Stimulated activated CD4-positive, alpha-beta T cell treated with anti-CD3 and anti-CD28 coated beads, TNF-alpha, amount 100 ng/mL, for 24 hours (primary cell): ENCODE data around the gene LARGE1.
A peak's percentile ranks its signal among the peaks of the same experiment; 100 is the strongest.

Experiments used
- DNase-seq, 3 experiments: peaks; one replicate each; pipeline ENCODE4 v3.0.0-alpha.2; 2020; ENCODE audit warnings: low read depth in 3 of 3

LARGE1 gene

DNA sequence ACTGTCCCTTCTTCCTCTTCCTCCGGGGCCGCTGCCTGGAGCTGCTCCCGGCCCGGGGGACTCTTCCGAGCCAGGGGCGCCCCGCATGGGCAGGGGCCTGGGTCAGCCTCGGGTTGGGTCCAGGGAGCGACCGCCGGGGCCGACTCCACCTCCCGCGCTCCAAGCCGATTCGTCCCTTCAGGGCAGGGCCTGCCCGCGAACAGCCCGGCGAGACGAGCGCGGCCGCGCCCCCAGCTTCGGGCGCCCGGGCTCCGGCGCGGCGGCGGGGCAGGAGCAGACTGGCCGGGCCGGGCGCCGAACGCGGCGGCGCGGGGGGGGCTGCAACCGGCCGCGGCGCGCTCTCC, at the start of gene LARGE1:
Gene LARGE1 (minus strand): TSS at position 280 of the 344 bp plus-strand sequence.
- DNase-seq = no peak

DNA sequence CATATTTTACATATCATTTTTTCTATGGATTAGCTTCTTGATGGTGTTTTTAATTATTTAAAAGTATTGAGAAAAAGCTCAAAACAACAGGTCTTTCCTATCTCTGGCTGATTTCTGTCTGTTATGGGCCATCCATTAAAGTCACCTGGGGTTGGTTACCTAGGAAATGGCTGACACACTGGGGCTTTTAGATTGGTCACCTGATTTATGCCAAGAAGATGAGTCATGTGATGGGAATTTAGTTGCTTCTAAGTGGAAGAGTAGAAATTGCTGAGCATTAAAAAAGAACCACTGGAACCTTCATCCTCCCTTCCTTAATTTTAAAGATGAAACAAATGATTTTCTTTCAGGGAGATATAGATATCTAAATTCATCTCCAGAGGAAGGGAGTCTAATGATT, 48.8 kb upstream of the LARGE1 start:
- DNase-seq = no peak

DNA sequence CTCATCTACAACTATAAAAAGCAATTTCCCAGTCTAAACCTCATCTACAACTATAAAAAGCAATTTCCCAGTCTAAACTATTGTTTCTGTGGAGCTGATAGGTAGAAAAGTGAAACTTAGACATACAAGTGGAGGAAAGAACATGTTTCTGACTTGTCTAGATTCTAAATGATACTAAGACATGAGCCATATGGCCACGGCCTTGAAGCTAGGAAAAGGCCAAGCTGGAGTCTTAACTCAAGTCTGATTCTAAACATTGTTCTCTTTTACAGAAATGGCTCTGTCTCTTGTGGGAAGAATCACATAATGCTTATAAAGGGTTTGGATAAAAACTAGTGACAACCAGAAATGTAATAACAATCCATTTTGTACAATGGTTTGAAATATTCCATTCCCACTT, 43.8 kb upstream of the LARGE1 start:
- DNase-seq = no peak

DNA sequence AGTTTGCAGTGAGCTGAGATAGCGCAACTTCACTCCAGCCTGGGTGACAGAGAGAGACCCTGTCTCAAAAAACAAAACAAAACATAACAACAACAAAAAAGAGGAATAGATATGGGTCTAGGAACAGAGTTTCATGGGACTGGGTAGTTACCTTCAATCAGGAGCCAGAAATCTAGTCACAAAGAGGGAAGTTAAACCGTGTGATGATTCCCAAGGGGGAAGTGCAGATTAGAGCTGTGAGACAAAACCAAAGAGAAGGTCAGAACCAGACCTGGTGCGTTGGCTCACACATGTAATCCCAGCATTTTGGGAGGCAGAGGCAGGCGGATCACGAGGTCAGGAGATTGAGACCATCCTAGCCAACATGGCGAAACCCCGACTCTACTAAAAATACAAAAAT, 42.1 kb upstream of the LARGE1 start:
- DNase-seq = no peak

DNA sequence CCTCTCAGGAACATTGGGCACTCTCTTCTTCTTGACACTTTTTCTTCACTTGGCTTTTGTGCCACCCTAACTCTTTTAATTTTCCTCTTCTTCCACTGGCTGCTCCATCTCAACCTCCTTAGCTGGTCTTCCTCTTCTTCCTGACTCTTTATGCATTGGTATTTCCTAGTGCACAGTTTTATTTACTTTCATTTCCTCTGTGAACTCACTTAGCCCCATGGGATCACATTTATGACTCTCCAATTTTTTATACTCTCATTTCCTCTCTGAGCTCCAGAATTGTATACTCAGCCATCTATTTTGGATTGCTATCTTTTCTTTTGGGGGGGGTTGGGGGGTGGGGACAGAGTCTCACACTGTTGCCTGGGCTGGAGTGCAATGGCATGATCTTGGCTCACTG, 38.5 kb upstream of the LARGE1 start:
- no peak for DNase-seq

DNA sequence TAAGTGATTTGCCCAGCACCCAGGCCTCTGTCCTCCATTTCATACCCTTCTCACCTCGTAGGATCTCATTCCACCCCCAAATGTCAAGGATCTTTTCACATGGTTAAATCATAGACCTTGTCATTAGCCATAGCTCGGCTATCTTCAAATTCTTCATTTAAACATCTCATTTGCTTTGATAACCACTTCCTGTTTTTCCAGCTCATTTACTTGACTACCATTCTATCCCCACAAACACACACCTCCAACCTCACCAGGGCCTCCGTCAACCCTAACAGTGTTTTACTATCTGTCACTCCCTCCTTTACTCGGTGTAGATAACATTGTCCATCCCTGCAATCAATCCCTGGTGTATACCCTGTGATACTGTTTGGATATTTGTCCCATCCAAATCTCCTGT, 36.8 kb upstream of the LARGE1 start:
- DNase-seq = no peak

DNA sequence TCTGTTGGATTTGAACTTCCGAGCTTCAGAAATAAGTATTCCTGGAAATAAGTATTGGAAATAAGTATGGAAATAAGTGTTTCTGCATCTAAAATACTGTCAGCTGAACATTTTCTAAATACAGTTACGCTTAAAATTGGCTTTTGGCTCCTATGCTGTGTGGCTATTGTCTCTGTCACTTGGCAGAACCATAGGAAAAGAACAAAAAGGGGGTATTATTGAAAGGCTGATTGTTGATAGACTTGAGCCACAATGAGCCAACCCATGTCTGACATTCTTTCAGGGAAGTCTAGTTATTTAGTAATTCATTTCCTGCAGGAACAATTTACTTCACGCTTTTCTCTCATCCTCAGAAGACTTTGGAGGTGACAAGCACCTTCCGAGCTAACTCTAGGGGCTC, 32.5 kb upstream of the LARGE1 start:
- DNase-seq = no peak

DNA sequence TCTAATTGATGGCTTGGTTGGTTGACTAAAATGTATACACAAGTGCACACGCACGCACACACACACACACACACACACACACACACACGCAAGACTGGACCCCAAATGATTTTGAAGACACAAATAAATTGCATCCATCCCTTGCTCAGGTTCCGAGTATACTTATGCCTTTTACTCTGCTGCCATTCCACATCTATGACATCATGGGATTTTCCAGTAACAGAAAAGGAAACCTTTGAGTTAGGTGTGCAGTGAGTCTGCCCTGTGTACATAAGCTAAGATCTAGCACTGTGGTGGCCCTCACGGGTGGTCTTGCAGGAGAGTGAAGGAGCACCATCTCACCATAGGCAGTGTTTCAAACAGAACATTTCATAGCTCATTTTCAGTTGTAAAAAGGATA, 20.5 kb upstream of the LARGE1 start:
- no peak for DNase-seq

DNA sequence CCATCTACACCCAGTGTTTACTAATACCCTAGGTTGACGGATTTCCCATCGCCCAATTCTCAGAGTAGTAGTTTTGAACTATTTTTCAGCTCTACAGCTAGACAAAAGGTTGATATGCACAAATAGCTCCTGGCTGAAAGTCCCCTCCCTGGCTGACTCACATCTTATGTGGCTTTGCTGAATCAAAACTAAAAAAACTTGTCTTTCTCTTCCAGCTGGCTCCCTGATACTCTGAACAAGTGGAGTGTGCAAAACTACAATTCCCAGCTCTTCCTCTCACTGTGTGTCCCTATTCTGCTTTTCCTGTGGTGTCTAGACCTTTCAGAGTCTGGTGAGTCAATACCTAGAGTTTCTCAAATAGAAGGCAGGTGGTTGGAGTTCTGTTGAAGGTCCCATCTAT, 12.7 kb upstream of the LARGE1 start:
- DNase-seq = no peak

DNA sequence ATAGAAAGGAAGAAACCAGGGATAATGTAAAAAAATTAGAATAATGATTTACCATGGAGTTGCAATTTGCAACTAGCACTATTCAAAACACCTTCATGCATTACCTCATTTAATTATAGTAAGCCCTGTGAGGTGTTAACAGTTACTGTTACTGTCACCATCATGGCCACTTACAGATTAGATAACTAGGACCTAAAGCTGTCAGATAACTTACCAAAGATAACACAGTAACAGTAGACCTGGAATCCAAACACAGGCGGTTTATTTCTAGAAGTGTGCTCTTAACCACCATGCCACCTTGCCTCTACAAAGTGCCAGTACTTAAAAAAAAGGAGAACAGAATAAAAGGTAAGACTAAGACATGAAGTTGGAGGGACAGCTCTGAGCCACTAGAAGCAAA, 11.1 kb upstream of the LARGE1 start:
- no peak for DNase-seq

DNA sequence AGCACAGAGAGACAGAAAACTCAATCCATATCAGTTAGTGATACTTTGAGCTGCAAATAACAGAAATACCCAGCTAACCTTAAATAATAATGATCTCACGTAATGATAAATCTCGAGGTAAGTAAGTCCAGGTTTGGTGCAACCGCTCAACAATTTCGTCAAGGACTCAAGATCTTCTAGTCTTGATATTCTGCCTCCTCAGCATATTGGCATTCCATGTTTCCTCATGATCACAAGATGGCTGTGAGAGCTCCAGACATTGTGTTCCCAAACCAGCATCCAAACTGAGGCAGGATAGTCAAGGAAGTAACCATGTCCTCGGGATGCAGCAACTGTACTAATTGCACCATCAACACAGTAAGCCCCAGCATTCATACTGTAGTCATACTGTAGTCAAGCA, 7.5 kb upstream of the LARGE1 start:
- DNase-seq = no peak

DNA sequence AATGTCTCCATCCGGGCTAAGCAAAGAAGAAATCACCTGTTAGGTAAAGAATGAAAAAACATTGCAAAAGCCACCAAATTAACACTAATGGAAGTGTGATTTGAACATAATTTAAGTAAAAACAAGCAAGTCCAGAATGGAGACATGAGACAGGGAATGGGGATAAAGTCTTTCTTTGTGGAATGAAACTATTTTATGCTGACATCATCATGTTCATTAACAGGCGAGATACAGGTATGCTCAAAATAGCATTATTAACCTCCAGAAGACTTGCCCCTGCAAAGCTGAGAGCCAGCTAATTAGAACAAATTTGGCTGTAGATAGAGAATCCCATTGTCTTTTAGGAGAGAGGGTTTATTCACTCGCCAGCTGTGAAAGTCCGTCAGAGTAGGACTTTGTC, 4.9 kb upstream of the LARGE1 start:
- DNase-seq = no peak

DNA sequence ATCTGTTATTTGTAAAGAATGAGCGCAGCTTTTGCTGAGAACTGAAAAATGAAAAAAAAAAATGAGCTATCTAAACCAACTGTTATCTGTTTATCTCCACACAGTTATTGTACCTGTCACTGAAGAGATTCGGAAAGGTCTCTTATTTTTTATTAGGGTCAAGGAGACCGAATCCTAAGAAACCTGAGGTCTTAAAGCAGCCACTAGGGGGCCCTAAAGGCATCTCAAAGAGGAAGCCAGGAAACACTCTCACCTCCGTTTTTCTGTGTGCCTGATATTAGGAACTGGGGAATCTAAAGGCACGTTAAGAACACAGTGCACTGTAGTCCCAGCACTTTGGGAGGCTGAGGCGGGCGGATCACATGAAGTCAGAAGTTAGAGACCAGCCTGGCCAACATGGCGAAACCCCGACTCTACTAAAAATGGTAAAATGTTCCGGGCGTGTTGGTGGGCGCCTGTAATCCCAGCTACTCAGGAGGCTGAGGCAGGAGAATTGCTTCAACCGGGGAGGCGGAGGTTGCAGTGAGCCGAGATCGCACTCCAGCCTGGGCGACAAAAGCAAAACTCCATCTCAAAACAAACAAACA, 3.5 kb upstream of the LARGE1 start:
- DNase-seq = peak in 1 of 3 experiments; percentile 7

DNA sequence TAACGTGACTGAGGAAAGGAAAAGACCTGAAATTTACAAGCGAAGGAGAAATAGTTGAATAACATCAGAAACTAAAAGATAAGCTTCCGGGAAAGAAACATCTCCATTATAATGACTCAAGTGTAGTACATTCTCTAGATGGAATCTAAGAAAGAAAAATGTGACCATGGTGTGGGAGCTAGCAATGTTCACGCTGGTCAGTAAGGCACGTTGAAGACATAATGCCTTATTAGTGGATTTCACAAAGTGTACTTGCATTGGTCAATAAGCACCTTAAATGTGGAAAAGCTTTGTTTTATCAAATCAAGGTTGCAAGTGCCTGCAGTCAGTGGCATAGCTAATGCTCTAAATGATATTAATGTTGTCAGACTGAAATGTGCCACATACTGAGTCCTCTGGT, 2.8 kb upstream of the LARGE1 start:
- DNase-seq = no peak

DNA sequence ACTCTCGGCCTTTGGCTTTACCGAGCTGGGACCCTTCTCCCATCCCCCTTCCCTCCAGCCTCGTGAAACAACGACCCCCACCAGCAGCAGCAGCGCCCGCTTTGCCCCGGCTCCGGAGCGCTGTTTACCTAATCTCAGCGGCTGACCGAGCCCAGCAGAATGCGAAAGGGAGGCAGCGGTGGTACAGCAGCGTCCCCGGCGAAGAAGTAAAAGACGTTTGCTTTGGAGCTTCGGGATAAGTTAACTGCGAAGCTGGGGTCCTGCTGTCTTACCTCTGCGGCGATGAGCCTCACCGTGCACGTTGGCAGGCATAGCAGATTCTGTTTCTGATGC, 2.0 kb upstream of the LARGE1 start:
- DNase-seq = peak in 1 of 3 experiments; percentile 1

DNA sequence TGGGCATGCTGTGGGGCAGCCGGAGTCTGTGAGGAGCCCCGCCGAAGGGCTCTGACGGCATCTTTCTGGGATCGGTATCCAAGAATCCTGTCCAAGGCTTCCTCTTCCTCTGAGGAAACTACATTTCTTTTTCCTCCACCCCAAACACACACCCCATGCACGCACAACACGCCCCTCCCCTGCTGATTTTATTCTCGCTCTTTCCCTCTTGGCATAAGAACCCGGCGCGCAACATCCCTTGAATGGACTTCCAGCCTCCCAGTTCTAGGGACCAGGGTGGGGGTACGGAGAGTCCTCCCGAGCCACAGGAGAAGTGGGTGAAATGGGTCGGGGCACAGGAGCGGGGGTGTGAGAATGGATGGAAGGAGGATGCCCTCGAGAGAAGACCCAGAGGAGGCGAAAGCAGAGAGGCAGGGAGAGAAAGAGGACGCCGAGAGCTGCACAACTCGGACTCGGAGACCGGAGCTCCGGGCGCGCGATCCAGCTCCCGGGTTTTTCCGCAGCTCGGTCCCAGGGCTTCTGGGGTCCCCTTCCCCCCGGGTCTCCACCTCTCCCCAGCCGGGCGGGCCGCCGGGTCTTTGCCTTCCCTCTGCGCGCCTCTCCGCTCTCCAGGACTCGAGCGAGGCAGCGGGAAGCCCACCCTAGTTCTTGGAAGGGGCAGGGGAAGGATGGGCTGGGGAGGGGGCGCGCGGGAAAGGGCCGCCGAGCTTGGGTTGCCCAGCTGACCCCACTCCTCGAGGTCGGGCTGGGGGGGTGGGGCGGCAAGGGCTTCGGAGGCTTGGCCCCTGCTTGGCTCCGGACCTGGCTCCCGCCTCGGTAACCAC, 1.5 kb upstream of the LARGE1 start:
- DNase-seq = peak in 1 of 3 experiments; percentile 20

DNA sequence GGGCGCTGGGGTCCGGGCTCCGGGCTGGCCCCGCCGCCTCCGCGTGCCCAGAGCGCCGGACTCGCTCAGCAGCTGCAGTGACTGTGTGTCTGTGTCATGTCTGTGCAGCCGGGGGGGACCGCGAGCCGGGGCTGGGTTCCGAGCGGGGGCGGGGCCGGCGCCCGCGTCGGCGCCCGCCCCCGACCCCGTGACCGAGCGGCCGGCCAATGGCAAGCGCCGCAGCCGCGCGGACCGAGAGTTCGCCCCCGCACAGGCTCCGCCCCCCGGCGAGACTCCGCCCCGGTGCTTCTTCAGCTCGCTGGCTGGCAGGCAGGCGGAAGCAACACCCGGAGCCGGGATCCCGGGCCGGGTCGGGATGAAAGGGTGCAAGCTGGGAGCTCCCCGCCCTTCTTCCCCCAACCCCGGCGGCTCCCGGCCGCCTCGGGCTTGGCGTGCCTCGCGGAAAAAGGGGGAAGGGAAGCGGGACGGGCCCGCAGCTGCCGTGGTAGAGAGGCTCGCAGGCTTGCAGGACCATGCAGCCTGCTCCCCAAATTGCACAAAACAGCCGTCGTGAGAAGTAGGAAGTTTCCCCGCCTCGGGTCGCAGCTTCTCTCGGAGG, 750 bp upstream of the LARGE1 start:
- DNase-seq = peak; percentile 69 to 93 (median 87)

DNA sequence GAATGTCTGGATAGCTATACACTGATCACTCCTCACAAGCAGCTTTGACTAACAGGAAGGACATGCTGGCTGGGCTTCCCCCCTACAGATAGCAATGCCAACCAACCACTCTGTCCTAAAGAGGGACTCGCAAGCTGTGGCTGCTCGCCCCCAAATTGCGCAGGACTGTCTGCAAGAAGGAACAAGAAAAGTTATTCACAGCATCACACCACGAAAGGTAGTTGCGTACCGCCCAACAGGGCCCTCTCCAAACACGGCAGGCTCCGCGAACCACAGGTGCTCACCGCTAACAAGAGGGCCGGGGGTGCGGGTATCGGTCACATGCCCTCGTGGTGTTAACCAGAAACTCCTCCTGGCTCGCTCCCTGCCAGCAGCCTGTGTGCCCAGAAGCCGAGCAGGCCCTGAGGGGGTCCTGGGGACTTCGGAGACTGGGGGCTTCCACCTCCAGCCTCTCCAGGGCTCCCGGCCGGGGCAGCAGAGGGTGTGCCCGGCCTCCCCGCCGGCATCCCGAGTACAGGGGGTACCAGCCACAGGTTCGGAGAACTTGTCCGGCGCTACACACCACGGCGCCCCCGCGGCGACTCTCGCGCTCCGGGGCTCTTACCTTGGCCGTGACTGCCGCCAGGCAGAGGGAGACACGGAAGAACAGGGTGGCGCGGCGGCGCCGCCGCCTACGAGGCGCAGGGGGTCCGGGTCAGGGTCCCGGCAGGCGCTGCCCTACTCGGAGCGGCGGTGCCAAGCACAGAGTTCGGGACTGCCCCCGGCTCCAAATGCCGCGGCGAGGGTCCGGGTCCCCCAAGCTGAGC, 682 bp downstream of the LARGE1 start:
- DNase-seq = no peak

DNA sequence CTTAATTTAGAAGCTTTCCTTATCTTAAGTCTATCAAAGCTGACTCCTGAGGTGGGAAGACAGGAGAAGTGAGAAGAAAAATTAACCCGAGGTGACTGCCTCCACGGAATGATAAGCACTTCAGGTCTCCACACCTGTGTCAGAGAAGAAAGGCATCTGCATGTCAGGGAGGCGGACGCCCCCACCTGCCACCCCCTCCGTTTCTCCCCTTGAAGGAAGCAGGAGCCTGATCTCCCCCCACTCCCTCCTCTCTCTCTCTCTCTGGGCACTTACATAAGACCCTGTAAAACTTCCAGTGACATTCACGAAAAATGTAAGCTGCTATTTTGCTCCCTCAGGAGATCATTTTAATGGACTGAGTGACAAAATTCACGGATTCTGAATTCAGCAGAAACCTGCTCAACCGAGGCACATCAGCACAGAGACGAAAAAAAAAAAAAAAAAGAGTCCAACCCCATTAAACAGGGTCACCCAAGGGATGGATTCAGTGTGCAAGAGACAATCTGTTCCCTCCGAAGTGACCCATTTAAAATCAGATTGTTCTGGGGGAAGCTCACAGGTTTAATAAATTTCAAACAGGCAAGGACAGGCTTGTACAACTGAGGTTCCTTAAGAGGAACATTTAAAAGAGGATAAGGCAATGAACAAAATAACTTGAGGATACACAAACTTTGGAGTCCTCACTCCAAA, 1.5 kb downstream of the LARGE1 start:
- DNase-seq = no peak

DNA sequence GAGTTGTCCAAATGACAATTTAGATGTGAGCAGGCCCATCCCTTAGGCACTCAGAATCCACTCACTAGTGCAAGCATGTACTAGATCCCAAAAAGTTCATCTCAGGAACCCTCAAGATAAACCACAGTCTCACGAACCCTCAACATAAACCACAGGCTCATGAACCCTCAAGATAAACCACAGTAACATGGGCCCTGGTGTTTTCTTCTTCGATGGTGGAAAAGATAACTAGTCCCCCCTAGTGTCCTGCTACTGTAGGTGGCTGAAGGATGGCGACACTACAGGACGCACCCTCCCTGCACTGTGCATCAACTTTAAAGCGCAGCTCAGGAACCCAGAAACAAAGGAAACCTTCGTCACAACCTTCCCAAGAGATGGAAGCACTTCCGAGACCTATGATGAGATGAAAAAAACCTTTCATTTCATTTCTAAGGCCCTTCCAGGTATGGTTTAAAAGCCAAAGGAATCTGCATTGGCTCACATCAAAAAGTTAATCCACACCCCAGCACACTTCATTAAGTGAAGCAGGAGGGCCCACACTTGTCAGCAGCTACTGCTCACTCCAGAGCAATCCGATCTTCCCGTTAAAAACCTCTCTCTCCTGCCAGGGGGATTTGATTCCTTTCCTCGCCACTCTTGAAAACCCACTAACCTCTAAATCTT, 2.4 kb downstream of the LARGE1 start:
- DNase-seq = no peak

DNA sequence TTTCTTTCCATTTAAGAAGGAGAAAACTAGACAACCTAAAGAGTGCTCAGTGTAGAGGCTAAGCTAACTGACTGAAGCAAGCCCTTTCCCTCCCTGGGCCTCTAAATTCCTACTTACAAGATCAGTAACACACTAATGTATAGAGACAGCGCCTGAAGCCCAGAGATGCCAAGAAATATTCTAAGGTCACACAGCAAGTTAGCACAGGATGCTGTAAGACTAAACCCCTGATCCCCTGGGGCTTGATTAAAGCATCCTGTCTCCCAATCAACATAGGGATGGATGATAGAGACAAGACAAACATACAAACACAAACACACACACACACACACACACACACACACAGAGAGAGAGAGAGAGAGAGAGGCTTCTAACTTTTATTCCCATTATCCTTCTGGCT, 5.6 kb downstream of the LARGE1 start:
- DNase-seq = no peak

DNA sequence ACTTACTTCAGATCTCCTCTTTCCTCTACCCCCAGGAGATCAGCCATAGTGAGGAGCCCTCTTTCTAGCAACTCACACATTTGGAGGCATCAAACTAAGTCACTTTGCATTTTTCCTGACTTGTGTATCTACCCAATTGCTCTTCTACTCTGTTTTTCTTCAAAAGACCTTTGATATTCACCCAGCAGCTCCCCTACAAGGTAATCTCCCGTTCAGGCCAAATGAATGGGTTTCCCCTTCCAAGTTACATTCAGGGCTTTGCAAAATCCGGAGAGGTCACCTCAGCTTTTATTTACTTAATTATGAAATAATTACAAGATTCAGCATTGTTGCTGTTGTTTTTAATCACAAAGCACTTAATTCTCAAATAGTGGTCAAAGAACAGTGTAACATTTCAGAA, 6.1 kb downstream of the LARGE1 start:
- DNase-seq = no peak
